Stimulated activated CD8-positive, alpha-beta memory T cell treated with anti-CD3 and anti-CD28 coated beads, Interleukin-2, amount 100 ng/mL, for 1 hour (primary cell): Measurements from ENCODE around the gene DGKA.

Experiments used
- DNase-seq, 2 donors: peaks; one replicate each; pipeline ENCODE4 v3.0.0-alpha.2; 2020; ENCODE audit warnings: low read depth in 2 of 2

The DGKA gene

GRCh38 chr12:55931780-55932550, 1.0 kb downstream of the DGKA start:
- no peak for DNase-seq

GRCh38 chr12:55932551-55932910, 1.6 kb downstream of the DGKA start:
- no peak for DNase-seq

- DNase-seq, result no peak
Observed at GRCh38 chr12:55933169-55933798, 2.3 kb downstream of the DGKA start.

DNA sequence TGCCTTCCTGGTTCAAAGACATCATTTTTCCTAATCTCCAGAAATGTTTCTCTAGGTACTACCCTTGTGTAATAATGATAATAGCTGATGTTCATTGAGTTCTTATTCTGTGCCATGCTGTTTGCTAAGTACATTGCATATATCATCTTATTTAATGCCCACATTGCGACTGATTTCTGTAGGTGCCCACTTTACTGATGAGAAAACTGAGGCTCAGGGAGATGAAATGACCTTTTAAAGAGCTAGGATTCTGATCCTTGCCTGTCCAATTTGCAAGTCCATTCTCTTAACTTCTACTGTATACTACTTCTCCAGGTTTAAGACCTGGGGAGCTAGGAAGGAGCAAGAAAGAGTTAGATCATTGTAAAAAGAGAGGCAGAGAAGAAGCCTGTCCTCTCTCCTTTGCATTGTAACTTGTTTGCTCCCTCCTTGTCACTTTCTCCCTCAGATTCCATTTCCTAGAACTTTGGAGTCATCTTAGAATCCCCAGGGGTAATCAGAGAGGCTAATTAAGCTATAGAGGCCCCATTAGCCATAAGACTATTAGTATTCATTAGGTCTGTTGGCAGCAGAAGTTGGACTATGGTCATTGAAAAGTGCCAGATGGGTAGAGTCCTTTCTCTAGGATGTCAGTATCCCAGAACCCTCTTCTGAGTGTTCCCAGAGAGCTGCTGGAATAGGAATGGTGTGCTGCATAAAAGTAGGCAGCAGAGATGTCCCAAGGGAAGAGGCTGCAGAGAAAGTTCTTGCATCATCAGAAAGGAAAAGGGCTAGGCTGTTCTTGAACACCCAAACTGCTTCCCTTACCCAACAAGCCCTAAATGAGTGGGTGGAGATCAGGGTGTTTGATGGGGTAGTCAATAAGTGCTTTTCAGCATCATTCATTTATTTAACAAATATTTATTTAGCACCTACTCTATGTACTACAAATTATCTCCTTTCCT, 3.1 kb downstream of the DGKA start:
- no peak for DNase-seq

GRCh38 chr12:55934773-55935172, 3.8 kb downstream of the DGKA start:
- DNase-seq, result no peak

DNA sequence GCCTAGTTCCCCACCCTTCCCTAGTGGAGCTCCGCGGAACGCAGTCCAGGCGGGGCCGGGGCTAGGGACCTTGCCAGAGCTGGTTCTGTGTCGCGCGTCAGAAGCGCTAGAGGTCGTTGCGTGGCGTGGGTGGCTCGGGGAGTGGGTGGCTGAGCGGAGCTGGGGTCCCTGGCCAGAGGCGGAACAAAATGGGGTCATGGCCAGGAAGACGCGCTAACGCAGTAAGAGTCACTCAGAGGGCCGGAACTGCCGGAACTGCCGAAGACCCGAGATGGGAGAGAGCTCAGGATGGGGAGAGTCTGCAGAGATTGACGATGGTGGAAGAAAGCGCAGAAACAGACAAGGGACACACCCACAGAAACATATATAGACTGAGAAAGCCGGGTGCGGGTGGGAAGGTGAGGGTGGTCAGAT, 4.8 kb downstream of the DGKA start:
- DNase-seq, result no peak

GRCh38 chr12:55937981-55938380, 7.0 kb downstream of the DGKA start:
- no peak for DNase-seq

DNA sequence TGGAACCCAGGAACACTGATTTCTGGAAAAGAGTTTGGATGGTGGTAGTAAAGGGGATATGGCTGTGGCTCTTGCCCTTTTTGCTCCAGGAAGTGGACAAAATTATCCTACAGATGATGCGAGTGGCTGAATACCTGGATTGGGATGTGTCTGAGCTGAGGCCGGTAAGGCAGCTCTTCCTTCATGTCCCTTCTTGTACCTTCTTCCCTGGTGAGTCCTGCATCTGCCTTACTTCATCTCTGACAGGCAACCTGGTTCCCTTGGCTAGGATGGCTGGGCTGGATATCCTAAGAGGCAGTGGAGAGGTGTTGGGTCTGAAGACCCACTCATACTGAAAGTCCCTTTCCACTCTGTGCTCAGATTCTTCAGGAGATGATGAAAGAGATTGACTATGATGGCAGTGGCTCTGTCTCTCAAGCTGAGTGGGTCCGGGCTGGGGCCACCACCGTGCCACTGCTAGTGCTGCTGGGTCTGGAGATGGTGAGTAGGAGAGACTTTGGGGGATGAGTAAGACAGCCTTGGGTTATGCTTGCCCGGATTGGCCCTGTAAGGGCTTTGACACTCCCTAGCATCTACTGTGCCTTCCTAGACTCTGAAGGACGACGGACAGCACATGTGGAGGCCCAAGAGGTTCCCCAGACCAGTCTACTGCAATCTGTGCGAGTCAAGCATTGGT, 8.0 kb downstream of the DGKA start:
- no peak for DNase-seq

- peak; percentile 63 to 70 for DNase-seq
Observed at GRCh38 chr12:55940065-55940732, 9.2 kb downstream of the DGKA start.

DNA sequence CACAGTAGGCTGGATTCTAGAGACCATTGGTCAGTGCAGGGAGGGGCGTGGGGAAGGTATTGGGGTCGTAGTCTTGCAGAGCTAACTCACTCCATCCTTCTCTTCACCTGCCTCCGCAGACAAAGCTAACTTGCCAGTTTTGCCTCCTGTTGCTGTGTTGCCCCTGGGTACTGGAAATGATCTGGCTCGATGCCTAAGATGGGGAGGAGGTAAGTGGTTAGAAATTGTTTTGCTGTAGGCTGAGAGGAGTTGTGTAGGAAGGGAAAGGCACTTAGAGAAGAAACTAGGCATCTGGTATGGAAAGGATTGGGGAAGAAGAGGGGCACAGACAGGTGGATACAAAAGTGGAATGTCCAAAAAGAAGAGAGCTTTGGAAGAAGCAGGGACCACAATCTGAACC, 11.1 kb downstream of the DGKA start:
- no peak for DNase-seq

DNA sequence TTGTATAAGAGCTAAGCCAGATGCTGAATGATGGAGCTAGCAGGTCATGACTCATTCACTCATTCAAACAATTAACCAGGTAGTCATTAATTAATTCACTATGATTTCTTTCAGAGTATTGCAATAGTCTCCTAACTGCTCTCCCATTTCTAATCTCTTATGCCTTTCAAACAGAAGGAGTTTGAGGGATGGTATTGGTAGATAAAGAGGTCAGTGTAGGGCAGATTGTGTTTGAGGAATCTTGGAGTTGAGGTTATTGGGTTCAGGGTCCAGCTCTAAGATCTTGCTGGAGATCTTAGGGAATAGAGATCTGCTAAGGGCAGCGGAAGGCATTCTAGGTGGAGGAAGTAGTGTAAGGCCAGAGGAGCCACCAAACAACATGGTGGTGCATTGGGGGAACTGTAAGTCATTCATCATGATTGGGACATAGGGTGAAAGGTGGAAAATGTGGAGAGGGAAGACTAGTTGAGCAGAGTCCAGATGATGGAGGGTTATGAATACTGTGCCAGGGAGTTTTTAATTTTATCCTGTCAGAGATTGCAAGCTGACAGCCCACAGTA, 11.7 kb downstream of the DGKA start:
- no peak for DNase-seq

DNA sequence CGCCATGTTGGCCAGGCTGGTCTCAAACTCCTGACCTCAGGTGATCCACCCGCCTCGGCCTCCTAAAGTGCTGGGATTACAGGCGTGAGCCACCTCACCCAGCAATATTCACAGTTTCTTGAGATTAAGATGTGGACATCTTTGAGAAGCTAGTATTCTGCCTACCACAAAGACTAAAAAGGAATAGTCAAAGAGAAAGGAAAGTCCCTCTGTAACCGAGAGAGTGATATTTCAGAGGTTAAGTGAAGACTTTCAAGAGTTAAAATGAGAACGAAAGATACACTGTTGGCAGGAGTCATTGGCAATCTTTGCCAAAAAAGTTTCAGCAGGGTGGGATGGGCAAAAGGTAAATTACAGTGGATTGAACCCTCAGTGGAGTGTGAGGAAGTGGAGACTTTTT, 15.6 kb downstream of the DGKA start:
- DNase-seq, result no peak

DNA sequence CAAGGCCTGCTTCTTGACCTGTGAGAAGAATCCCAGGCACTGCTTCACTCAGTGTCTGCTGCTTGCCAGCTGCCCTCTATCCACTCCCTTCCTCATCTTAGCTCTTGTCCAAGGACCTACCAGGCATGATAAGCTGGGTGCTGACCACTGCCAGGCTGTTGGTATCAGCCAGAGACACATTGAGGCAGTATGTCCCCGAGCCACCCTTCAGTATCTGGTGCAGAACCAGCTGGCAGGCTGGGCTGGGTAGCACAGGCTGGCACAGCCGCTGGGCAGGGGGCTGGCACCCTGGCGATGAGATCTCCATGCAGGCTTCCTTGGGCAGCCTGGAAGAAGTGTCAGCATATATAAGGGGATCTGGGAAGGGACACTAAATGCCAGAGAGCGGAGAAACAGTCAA, 24.4 kb downstream of the DGKA start:
- no peak for DNase-seq

DNA sequence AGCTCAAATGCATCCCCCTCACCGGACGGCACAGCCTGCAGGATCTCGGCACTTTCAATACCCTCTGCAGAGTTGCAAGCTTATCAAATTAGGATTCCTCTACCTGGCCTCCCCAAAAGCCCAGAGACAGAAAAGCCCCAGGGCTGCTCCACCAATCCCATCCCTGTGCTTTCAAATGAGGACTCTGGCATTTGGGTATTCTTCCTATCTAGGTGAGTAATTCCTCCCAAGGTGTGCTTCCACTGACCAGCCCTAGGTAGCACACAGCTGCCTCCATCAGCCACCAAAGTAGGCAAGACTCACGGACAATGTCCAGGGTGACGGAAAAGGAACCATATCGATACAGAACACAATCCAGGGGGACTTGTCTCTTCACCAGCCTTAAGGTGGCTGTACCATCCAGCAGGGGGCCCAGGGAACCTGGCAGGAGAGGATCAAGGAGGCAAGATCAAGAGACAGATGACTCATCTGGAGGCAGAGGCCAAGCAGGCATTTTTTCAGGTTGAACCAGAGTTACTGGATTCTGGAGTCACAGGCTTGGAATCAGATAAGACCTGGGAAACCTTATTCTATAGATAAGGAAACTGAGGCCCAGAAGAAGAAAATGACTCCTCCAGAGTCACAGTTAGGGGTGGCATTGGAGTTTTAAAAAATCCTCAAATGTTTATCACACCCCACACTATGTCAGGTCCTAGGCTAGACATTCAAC, 25.0 kb downstream of the DGKA start:
- DNase-seq, result peak in 1 of 2 donors; percentile 24

GRCh38 chr12:55957106-55957859, 26.3 kb downstream of the DGKA start:
- DNase-seq, result no peak

DNA sequence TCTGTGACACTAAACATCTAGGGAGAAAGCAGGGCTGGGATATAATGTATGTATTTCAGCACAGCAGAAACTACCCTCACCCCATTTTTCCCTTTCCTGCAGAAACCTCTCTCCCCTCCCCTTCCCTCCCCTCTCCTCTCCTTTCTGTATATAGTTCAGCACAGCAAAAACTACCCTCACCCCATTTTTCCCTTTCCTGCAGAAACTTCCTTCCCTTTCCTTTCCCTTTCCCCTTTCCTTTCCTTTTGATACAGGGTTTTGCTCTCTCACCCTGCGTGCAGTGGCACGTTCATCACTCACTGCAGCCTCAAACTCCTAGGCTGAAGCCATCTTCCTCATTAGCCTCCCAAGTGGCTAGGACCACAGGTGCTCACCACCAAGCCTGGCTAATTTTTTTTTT, 32.8 kb downstream of the DGKA start:
- DNase-seq, result no peak

- DNase-seq, result no peak
Observed at GRCh38 chr12:55965240-55965639, 34.3 kb downstream of the DGKA start.

DNA sequence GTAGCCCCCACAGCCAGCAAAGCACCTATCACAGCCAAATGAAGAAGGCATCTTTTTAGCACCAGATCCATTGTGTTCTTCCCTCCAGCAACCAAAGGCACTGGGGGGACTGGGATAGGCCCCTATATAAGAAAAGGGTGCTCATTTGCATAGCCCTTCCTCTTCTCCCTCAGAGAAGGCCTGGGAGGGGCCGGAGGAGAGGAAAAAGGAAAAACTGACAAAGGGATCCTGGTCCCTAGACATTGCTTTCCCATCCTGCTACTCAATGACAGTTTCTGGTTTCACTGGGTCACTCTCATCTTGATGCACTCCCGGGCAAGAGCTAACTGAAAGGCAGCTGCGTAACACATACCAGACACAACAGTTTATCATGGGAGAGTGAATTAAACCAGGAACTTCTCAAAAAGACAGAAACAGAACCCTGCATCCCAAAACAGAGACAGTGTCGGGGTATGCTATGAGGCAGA, 35.0 kb downstream of the DGKA start, which contains the start of gene PMEL:
PMEL (minus strand) TSS at position 102 of the 467 bp plus-strand sequence; CDS start at position 71, 31 bp downstream.
- no peak for DNase-seq
